T47D (cell line): ENCODE results near the gene MRPL43.

Experiments
- DNase-seq, 2 experiments: peaks; one replicate each; pipeline versions ENCODE4 v3.0.0 to v3.0.0-alpha.2; 2011 to 2012; ENCODE audit warnings: low read depth in 1 of 2, low spot score in 1 of 2
- JUND ChIP-seq: IDR thresholded peaks from 2 replicates; pipeline ENCODE4 v1.6.1; 2012; ENCODE audit warnings: low read depth
- in situ Hi-C: cut with HindIII; loops from 2 replicates; pipeline ENCODE4 v1.10.0; 2016; ENCODE audit warnings: low sequenced_read_pairs, low pct_unique_long_range_greater_than_20kb

The MRPL43 gene

GRCh38 chr10:100970914-100971811, 16.1 kb downstream of the MRPL43 start:
- TF ChIP-seq JUND = no peak
- no peak for DNase-seq
- in situ Hi-C loops = no loop called here

DNA sequence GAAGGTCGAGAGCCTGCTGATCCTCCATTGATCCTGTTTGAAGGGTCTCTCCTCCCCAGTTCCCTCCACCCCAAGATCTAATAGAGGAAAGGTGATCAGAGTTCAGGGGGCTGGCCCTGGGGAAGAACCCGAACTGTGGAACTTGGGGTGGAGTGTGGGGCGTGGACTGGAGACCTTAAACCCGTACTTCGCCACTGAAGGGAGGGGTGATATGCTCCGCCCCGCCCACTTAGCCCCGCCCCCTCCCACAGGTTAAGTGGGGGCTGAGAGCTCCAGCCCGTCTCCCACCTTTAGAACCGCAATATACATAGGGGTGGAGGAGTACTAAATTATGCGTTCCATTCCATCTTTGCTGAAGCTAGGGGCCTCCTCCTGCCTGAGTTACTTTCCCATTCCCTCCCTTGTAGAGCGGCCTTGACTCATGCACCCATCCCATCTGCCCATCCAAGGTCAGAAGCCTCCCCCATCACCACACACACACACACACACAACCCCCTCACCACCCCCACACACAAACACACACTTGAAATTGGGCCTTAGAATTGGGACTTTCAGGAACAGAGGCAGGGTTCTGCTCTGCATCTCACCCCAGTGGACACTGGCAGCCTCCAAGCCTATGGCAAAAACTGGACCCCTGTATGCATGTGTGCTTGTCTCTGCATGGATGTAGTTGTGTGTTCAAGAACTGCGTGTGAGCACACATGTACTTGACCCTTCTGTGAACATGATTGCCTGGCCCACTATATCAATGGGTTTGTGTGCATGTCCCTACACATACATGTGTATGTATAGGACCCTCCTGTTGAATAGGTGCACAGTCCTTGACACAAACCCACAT, 17.0 kb downstream of the MRPL43 start:
- in situ Hi-C loops = no loop called here
- no peak for TF ChIP-seq JUND
- DNase-seq = peak; percentile 51 to 54

GRCh38 chr10:100969187-100970075, 17.9 kb downstream of the MRPL43 start, which contains the start of gene SEMA4G:
Gene SEMA4G (plus strand): TSS chr10:100969504. CDS start chr10:100972913, 3,409 bp downstream.
- in situ Hi-C loops = no loop called here
- peak; percentile 46 to 47 for DNase-seq
- TF ChIP-seq JUND = no peak

DNA sequence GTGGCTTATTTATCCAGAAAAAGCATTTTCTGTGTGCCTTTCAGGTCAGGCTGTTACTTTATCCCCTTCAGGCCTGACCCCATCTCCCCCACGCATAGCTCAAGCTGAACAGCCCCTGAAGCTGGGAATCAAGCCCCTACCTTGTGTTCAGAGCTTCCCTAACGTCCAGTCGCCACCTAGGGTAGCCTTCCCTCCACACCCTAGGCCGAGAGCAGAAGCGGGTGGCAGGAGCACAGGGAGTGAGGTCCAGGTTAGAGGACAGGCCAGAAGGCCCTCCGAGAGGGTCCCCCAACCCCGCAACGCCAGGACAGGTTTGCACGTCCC, 18.5 kb downstream of the MRPL43 start:
- in situ Hi-C loops = no loop called here
- TF ChIP-seq JUND = no peak
- no peak for DNase-seq

GRCh38 chr10:100968062-100968736, 19.1 kb downstream of the MRPL43 start:
- in situ Hi-C loops = no loop called here
- no peak for TF ChIP-seq JUND
- DNase-seq = no peak

GRCh38 chr10:100967332-100967731, 20.0 kb downstream of the MRPL43 start:
- in situ Hi-C loops = no loop called here
- DNase-seq = no peak
- no peak for TF ChIP-seq JUND

GRCh38 chr10:100966887-100967286, 20.4 kb downstream of the MRPL43 start:
- TF ChIP-seq JUND = no peak
- in situ Hi-C loops = no loop called here
- DNase-seq = no peak

GRCh38 chr10:100965820-100966219, 21.5 kb downstream of the MRPL43 start:
- DNase-seq = no peak
- in situ Hi-C loops = no loop called here
- TF ChIP-seq JUND = no peak

- in situ Hi-C loops = no loop called here
- no peak for TF ChIP-seq JUND
- no peak for DNase-seq
These were observed 23.5 kb downstream of the MRPL43 start for GRCh38 chr10:100963826-100964225.

DNA sequence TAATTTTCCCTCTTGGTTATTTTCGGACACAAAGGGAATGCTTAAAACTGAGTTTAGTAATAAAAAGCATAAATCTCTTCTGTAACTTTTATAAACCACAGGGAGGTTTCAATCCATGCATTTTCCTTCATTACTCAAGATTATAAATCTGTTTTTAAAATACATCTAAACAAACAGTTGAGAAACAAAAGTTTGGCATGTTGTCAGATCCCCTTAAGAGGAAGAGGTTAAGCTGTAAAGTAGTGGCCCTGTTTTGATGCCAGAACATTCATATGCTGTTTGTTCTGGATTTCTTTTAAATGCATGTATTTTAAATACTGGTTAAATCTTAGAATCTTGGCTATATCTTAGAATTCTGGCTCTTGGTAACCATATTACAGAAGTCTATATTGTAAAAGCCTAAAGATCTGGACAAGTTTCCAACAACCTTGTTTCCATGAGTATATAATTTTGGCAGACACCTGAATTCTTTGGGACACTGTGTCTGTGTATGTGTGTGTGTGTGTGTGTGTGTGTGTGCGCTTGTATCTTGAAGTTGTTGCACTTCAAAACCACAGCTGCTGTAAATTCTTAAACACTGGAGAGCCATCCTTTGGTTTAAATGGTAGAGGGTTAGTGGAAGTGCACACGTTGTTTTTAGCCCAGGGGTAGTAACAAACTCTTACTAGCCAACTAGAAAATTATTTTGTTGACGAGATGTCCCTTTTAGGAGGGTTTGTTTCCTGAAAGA, 24.8 kb downstream of the MRPL43 start:
- no peak for DNase-seq
- no peak for TF ChIP-seq JUND
- in situ Hi-C loops = no loop called here

GRCh38 chr10:100960251-100960650, 27.0 kb downstream of the MRPL43 start:
- DNase-seq = no peak
- in situ Hi-C loops = no loop called here
- TF ChIP-seq JUND = no peak
